ENCODE measurements around the gene FANCE. TPM values are rescaled to one million over a fixed set of nuclear protein-coding genes. Genes with fewer than 3 reads are reported as not detected.

The FANCE gene
- polyA plus RNA-seq, 1 donor from 2014 or later, result 7.1 TPM

GRCh38 chr6:35493307-35493983 lies 41.3 kb downstream of the FANCE start:
- H3K4me2 ChIP-seq (ENCODE audit: low read length), result no peak overlapping the region
- H4K20me1 ChIP-seq (ENCODE audit: insufficient read depth), result no peaks in the 10 kb centered on the region
- H3K9me3 ChIP-seq (ENCODE audit: low read length), result no peaks in the 10 kb centered on the region
- no peak overlapping the region for H3K4me3 ChIP-seq (ENCODE audit: low read length)
- no peak overlapping the region for H2AFZ ChIP-seq (ENCODE audit: low read depth, low read length)
- H3K27ac ChIP-seq (ENCODE audit: low read length), result no peak overlapping the region
- H3K9me2 ChIP-seq (ENCODE audit: insufficient read depth, low read length), result no peaks in the 10 kb centered on the region
- no peaks in the 10 kb centered on the region for H3K79me2 ChIP-seq (replicated peaks; ENCODE audit: insufficient read depth, low read length)
- no peak overlapping the region for H3K9ac ChIP-seq (ENCODE audit: low read length)
- TF ChIP-seq MXI1 (conservative IDR thresholded peaks at IDR 0.05; ENCODE audit: poor library complexity, severe bottlenecking) (no peak), CTCF (IDR thresholded peaks at IDR 0.05; ENCODE audit: poor library complexity, severe bottlenecking) (no peak), TAF1 (IDR thresholded peaks at IDR 0.05; ENCODE audit: low read depth) (no peak), POLR2AphosphoS5 (IDR thresholded peaks at IDR 0.05) (no peak), EZH2 (IDR thresholded peaks at IDR 0.05; ENCODE audit: borderline replicate concordance, insufficient read depth, low read length, poor library complexity, severe bottlenecking) (no peak), SMC3 (conservative IDR thresholded peaks at IDR 0.05; ENCODE audit: poor library complexity) (no peak), EP300 (conservative IDR thresholded peaks at IDR 0.05; ENCODE audit: poor library complexity, severe bottlenecking) (no peak), REST (IDR thresholded peaks at IDR 0.05; ENCODE audit: borderline replicate concordance) (no peak), RAD21 (conservative IDR thresholded peaks at IDR 0.05) (no peak)
- H3K36me3 ChIP-seq (ENCODE audit: insufficient read depth, low read length), result no peaks in the 10 kb centered on the region
- H3K27me3 ChIP-seq (ENCODE audit: insufficient read depth, low read depth, low read length), result peaks cover 24% of the 10 kb centered on the region
- H3F3A ChIP-seq (ENCODE audit: insufficient read depth, low read length, poor library complexity, severe bottlenecking), result no peaks in the 10 kb centered on the region

DNA sequence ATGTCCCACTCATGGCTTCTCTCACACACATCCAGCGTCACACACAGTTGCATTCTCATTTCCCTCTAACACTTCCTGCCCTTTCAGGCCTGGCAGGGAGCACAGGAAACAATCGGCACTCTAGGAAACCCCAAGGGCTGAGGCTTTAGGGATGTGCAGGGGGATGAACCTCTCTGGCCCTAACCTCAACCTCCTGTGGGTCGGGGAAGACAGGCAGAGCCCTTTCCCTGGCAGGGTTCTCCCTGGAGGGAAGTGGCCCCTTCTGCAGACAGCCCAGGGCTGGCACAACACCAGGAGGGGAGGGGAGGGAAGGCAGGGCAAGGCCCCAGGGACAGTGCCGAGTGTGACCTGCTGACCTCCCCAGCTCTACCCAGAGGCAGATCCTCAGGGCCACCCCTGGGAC lies 42.0 kb downstream of the FANCE start:
- Histone ChIP-seq H3K9me2 (ENCODE audit: insufficient read depth, low read length) (no peaks in the 10 kb centered on the region), H3F3A (ENCODE audit: insufficient read depth, low read length, poor library complexity, severe bottlenecking) (no peaks in the 10 kb centered on the region), H3K4me3 (ENCODE audit: low read length) (no peak overlapping the region), H3K27me3 (ENCODE audit: insufficient read depth, low read depth, low read length) (peaks cover 31% of the 10 kb centered on the region), H3K4me2 (ENCODE audit: low read length) (no peak overlapping the region), H3K9ac (ENCODE audit: low read length) (no peak overlapping the region), H3K79me2 (replicated peaks; ENCODE audit: insufficient read depth, low read length) (no peaks in the 10 kb centered on the region), H3K27ac (ENCODE audit: low read length) (no peak overlapping the region), H3K36me3 (ENCODE audit: insufficient read depth, low read length) (no peaks in the 10 kb centered on the region), H3K9me3 (ENCODE audit: low read length) (no peaks in the 10 kb centered on the region), H2AFZ (ENCODE audit: low read depth, low read length) (no peak overlapping the region), H4K20me1 (ENCODE audit: insufficient read depth) (no peaks in the 10 kb centered on the region)
- TF ChIP-seq CTCF (IDR thresholded peaks at IDR 0.05; ENCODE audit: poor library complexity, severe bottlenecking), result no peak
- TF ChIP-seq EZH2 (IDR thresholded peaks at IDR 0.05; ENCODE audit: borderline replicate concordance, insufficient read depth, low read length, poor library complexity, severe bottlenecking), result no peak
- no peak for TF ChIP-seq TAF1 (IDR thresholded peaks at IDR 0.05; ENCODE audit: low read depth)
- TF ChIP-seq POLR2AphosphoS5 (IDR thresholded peaks at IDR 0.05), result no peak
- TF ChIP-seq MXI1 (conservative IDR thresholded peaks at IDR 0.05; ENCODE audit: poor library complexity, severe bottlenecking), result no peak
- no peak for TF ChIP-seq EP300 (conservative IDR thresholded peaks at IDR 0.05; ENCODE audit: poor library complexity, severe bottlenecking)
- TF ChIP-seq RAD21 (conservative IDR thresholded peaks at IDR 0.05), result no peak
- TF ChIP-seq REST (IDR thresholded peaks at IDR 0.05; ENCODE audit: borderline replicate concordance), result no peak
- no peak for TF ChIP-seq SMC3 (conservative IDR thresholded peaks at IDR 0.05; ENCODE audit: poor library complexity)
